Measurements from ENCODE around the gene R3HDM2.
"Not testable (repeated sequence)": the region's sequence is repeated elsewhere in the genome, so short reads cannot be mapped to it uniquely, and the experiment has no call there.

The R3HDM2 gene

DNA sequence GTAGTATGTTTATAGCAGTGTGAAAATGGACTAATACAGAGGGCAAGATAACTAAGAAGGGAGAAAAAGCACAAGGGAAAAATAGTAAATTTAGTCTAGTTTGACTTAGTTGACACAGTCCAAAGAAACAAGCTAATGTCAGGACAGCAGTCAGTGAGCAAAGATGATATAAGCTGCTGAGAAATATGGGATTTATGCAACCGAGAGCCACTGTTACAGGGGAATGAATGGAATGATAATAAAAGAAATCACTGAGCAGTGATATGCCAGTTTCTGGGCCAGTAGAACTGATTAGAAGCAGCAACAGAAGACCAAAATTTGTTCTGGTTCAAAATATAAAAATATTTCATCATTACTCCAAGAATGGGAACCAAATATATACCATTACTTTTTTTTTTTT lies 60.1 kb downstream of the R3HDM2 start:
- DNase-seq = no peak

GRCh38 chr12:57370072-57370471 lies 60.8 kb downstream of the R3HDM2 start:
- DNase-seq = no peak

DNA sequence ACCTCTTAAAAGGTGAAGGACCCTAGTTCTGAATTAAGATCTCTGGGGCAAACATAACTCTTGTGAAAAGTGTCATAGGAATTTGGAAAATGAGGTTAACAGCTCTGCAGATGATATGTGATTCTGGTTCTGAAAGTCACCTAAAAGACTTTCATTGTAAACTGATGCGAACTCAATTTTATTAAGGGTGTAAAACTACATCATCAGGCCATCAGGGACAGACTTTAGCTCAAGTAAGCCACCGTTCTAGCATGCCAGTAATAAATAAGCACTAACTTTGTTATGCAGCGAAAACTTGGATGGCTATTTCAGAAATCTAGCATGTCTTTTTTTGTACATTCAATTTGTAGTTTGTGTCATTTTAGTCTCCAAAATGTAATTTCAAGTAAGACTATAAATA lies 61.6 kb downstream of the R3HDM2 start:
- DNase-seq = no peak

- no peak for DNase-seq
Observed at GRCh38 chr12:57368349-57369095, 62.3 kb downstream of the R3HDM2 start.

DNA sequence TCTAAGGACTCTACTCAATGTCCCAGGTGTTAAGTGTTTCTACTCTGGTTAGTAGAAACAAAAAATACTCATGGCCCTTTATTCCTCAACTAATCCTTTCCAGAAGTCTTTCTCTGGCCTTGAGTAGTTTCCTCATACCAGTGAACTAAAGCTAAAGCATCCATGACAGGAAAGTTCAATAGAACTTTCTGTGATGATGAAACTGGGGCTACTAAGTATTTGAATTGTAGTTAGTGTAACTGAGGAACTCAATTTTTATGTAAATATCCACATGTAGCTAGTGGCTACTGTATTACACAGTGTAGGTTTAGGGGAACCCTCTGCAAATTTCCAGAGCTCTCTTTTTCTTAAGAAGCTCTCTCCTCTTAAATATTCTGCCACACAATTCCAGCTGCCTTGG lies 63.7 kb downstream of the R3HDM2 start:
- DNase-seq = no peak

DNA sequence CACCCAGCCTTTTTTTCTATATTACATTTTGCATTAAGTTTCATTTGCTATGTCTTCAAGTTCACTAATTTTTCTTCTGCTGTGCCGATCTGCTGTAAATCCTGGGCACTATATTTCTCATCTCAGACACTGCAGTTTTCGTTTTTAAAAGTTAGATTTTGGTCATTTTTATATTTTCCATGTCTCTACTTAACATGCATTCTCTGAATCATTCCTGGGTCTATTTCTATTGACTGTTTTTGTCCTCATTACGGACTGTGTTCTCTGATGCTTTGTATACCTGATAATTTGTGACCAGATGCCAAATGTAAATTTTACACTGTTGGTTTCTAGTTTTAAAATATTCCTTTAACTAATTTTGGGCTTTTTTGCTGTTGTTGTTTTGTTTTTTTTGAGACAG lies 64.5 kb downstream of the R3HDM2 start:
- no peak for DNase-seq

DNA sequence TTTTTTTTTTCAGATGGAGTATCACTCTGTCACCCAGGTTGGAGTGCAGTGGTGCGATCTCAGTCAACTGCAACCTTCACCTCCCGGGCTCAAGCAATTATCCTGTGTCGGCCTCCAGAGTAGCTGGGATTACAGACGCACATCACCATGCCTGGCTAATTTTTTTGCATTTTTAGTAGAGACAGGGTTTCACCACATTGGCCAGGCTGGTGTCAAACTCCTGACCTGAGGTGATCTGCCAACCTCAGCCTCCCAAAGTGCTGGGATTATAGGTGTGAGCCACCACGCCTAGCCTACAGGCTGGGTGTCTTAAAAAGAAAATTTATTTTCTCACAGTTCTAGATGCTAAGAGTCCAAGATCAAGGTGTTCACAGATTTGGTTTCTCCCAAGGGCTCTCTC lies 66.7 kb downstream of the R3HDM2 start:
- DNase-seq = not testable (repeated sequence)

- DNase-seq = no peak
Observed at GRCh38 chr12:57360468-57360867, 70.4 kb downstream of the R3HDM2 start.

DNA sequence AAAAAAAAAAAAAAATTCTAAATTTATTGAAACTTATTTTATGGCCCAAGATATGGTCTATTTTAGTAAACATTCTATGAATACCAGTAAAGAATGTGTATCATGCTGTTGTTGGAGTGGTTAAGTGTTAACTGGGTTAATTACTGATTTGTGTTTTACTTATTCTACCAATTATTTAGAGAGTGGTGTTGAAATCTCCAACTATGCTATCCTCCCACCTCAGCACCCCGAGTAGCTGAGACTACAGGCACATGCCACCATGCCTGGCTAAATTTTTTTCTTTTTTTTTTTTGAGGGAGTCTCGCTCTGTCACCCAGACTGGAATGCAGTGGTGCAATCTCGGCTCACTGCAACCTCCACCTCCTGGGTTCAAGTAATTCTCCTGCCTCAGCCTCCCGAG lies 72.2 kb downstream of the R3HDM2 start:
- no peak for DNase-seq

DNA sequence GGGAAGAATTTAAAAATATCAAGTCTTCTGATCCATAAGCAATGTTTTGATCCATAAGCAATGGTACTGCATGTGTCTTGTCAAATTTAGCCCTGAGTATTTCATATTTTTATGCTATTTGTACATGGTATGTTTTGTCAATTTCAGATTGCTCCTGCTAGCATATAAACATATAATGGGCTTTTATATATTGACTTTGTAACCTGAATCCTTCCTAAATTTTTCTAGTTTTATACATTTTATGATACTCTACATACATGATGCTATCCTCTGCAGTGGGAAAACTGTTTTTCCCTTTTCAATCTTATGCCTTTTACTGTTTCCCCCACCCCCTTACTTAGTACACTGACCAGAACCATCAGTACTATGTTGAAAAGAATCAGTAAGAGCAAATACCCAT lies 75.1 kb downstream of the R3HDM2 start:
- DNase-seq = no peak

- DNase-seq = no peak
Observed at GRCh38 chr12:57352166-57352565, 78.7 kb downstream of the R3HDM2 start.

DNA sequence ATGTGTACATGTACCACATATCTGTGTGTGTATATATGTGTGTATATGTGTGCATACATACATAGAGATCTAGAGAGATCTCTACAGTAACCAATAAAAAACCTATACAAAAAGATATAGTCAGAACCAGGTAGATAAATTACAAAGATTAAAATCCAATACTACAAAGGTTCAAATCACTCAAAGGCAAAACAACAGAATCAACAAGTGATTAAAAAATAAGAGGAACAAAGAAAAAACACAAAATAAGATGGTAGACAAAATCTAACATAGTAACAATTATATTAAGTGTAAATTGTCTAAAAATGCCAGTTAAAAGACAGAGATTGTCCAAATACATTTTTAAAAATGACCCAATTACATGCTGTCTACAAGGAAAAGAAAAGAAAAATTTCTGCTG lies 83.6 kb downstream of the R3HDM2 start:
- no peak for DNase-seq

- DNase-seq = no peak
Observed at GRCh38 chr12:57343703-57344378, 87.0 kb downstream of the R3HDM2 start.

DNA sequence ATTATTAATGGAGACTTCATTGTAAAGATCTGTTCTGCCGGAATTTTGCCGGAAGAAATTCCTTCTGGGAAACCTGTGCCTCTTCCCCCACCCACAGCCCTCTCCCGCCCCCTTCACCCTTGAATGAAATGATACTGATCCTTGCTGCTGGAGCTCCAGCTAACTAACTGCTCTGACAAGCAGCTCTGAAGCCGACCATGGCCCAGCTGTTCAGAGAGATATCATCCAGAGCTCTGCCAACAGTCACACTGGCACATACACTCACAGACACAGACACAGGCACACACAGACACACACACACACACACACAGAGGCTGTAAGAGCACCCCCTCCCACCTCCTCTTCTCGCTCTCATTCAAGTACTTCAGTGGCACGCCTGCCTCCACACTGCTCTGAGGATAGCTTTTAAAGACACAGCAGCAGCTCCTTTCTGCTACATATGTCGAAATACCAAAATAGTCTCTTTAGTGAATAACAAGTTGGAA lies 88.6 kb downstream of the R3HDM2 start:
- peak; percentile 36 for DNase-seq

GRCh38 chr12:57341275-57341990 lies 89.4 kb downstream of the R3HDM2 start:
- no peak for DNase-seq

- no peak for DNase-seq
Observed at GRCh38 chr12:57340104-57340503, 90.7 kb downstream of the R3HDM2 start.

DNA sequence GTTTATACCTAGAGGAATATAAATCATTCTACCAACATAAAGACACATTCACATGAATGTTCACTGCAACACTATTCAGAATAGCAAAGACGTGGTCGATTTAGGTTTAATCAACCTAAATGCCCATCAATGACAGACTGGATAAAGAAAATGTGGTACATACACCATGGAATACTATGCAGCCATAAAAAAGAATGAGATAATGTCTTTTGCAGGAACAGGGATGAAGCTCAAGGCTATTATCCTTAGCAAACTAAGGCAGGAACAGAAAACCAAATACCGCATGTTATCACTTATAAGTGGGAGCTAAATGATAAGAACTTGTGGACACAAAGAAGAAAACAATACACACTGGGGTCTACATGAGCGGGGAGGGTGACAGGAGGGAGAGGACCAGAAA lies 94.5 kb downstream of the R3HDM2 start:
- not testable (repeated sequence) for DNase-seq

GRCh38 chr12:57334219-57334618 lies 96.6 kb downstream of the R3HDM2 start:
- DNase-seq = no peak

- DNase-seq = no peak
Observed at GRCh38 chr12:57332646-57333312, 98.1 kb downstream of the R3HDM2 start.

DNA sequence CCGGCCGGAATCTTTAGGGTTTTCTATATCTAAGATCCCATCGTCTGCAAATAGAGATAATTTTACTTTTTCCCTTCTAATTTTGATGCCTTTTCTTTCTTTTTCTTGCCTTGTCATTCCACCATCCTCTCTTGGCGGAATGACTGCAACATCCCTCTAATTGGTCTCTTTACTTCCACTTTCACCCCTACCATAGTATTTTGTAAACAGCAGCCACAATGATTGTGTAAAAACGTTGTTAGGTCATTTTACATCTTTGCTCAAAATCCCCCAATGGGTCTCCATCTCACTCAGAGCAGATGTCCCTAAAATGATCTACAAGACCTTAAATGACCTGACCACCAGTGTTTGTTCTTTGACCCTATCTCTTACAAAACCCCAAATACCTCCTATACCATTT lies 99.9 kb downstream of the R3HDM2 start:
- DNase-seq = no peak

DNA sequence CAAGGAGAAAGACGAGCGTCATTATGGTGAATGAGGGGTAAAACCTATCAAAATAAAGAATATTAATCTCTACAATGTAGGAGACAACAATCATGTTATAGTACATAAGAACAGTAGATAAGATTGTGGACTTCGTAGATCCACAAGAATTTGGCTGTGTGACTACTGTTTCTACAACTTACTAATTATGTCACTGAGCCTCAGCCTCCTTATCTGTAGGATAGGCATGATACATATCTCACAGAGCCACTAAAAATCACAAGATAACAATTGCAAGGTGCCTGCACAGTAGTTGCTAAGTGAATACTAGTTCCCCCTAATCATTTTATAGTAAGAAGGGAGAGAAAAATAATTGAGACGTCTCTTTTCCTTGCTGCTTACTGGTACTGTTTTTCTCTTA lies 101.6 kb downstream of the R3HDM2 start:
- no peak for DNase-seq

- DNase-seq = no peak
Observed at GRCh38 chr12:57325395-57325794, 105.4 kb downstream of the R3HDM2 start.

- no peak for DNase-seq
Observed at GRCh38 chr12:57323416-57323815, 107.4 kb downstream of the R3HDM2 start.

Data from NCI-H2029 treated with DMSO at 0.1 percent for 48 hours (cell line).